ENCODE measurements around the gene HRH1. TPM values are rescaled to one million over a fixed set of nuclear protein-coding genes. Genes with fewer than 3 reads are reported as not detected.

HRH1 gene
- total RNA-seq, 6 experiments from 2014 or later: 0.14 to 0.66 (median 0.41) TPM; not detected in 2

DNA sequence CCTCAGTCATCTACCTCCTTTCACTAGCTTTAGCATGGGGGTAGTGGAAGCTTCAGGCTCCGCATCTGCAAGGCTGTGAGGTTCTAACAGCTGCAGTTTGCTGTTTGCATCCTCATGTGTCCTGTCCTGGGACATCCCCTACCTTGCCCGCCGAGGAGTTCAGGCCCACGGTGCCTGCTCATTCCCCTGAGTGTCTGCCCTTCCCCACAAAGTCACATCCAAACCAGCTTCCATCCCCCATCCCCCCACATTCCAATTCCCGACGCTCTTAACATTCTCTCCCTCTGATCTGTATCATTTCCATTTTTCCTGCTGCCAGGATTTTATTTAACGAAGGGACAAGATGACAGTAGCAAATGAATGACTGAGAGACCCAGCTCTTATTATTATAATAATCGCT, 43.8 kb downstream of the HRH1 start:
- no peak overlapping the region for H3K27ac ChIP-seq
- H3K36me3 ChIP-seq: no peaks in the 10 kb centered on the region
- no peak for TF ChIP-seq POLR2A (IDR thresholded peaks at IDR 0.05)
- TF ChIP-seq, protein P1, sequence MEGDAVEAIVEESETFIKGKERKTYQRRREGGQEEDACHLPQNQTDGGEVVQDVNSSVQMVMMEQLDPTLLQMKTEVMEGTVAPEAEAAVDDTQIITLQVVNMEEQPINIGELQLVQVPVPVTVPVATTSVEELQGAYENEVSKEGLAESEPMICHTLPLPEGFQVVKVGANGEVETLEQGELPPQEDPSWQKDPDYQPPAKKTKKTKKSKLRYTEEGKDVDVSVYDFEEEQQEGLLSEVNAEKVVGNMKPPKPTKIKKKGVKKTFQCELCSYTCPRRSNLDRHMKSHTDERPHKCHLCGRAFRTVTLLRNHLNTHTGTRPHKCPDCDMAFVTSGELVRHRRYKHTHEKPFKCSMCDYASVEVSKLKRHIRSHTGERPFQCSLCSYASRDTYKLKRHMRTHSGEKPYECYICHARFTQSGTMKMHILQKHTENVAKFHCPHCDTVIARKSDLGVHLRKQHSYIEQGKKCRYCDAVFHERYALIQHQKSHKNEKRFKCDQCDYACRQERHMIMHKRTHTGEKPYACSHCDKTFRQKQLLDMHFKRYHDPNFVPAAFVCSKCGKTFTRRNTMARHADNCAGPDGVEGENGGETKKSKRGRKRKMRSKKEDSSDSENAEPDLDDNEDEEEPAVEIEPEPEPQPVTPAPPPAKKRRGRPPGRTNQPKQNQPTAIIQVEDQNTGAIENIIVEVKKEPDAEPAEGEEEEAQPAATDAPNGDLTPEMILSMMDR (IDR thresholded peaks at IDR 0.05): no peak
- no peaks in the 10 kb centered on the region for H3K4me1 ChIP-seq
- H3K27me3 ChIP-seq: no peaks in the 10 kb centered on the region
- DNase-seq: no peak
- no peak for ATAC-seq
- H3K9me3 ChIP-seq: no peaks in the 10 kb centered on the region
- WGBS (ENCODE audit: insufficient coverage, low coverage, low lambda C conversion rate, missing lambda C conversion rate): 30% methylated on average over 7 of the region's 8 CpGs
- intact Hi-C loops (cut with DNase I): no loop called here
- no peak overlapping the region for H3K4me3 ChIP-seq

DNA sequence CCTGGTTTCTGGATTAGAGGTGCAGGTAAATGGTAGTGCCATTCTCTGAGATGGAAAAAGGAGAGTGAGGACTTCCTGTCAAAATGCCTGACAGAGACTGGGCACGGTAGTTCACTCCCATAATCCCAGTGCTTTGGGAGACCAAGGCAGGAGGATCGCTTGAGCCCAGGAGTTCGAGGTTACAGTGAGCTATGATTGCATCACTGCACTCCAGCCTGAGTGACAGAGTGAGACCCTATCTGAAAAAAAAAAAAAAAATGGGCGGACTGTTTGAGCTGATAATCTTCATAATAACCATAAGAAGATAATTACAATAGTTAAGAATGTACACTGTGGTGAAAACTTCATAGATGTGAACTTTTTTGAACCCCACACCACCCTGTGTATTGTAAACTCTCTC, 44.2 kb downstream of the HRH1 start:
- intact Hi-C loops (cut with DNase I): no loop called here
- WGBS (ENCODE audit: insufficient coverage, low coverage, low lambda C conversion rate, missing lambda C conversion rate): 42% methylated on average over 4 of the region's 4 CpGs
- no peak for ATAC-seq
- Histone ChIP-seq H3K27ac (no peak overlapping the region), H3K4me1 (no peaks in the 10 kb centered on the region), H3K4me3 (no peak overlapping the region), H3K27me3 (no peaks in the 10 kb centered on the region), H3K36me3 (no peaks in the 10 kb centered on the region), H3K9me3 (no peaks in the 10 kb centered on the region)
- TF ChIP-seq, protein P1 (IDR thresholded peaks at IDR 0.05): no peak
- no peak for TF ChIP-seq POLR2A (IDR thresholded peaks at IDR 0.05)
- DNase-seq: no peak

GRCh38 chr3:11199902-11200845, 45.9 kb downstream of the HRH1 start:
- no peaks in the 10 kb centered on the region for H3K4me1 ChIP-seq
- intact Hi-C loops (cut with DNase I): no loop called here
- DNase-seq: no peak
- no peak for ATAC-seq
- H3K9me3 ChIP-seq: no peaks in the 10 kb centered on the region
- no peaks in the 10 kb centered on the region for H3K27me3 ChIP-seq
- H3K36me3 ChIP-seq: no peaks in the 10 kb centered on the region
- TF ChIP-seq POLR2A (IDR thresholded peaks at IDR 0.05): no peak
- TF ChIP-seq, protein P1 (IDR thresholded peaks at IDR 0.05): no peak
- H3K4me3 ChIP-seq: no peak overlapping the region
- no peak overlapping the region for H3K27ac ChIP-seq
- 65% methylated on average over 5 of the region's 5 CpGs for WGBS (ENCODE audit: insufficient coverage, low coverage, low lambda C conversion rate, missing lambda C conversion rate)

DNA sequence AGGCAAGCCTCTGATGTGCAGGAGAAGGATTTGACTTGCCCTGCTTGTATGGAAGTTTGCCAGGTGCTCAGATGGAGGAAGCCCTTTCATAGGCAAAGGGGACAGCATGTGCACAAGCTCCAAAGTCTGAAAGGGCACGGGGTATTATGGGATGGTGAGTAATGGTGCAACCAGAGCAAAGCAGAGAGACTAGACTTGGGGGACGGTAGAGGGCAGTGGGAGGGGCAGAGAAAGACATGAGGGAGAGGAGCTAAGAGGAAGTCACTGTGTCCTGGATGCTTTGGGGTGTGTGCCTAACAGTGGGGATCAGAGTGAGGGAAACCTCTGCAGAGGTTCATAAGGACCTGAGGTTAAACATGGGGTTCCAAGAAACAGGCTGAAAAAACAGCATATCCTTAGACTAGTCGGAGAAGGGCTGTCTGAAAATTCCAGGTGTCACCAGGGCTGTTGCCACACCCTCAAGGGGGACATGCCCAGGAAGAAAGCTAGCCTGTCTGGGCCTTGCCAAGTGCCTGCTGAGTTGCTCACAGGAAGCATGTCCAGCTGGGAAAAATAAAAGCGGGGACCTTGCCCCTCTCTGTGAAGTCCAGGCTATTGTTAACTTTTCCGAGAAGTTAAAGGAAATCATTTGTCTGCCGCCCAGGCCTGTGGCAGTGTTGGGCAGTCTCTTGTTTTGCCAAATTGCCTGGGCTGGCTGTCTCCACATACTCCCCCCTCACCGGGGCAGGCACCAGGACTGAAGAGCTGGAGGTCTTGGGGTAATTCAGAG, 47.1 kb downstream of the HRH1 start:
- ATAC-seq (peak; percentile 17 to 44 (median 31)), DNase-seq (no peak)
- H3K27ac ChIP-seq: no peak overlapping the region

More for the DNA sequence above, 47.1 kb downstream of the HRH1 start:
- TF ChIP-seq, protein P1 (IDR thresholded peaks at IDR 0.05): no peak
- no peak for TF ChIP-seq POLR2A (IDR thresholded peaks at IDR 0.05)
- intact Hi-C loops (cut with DNase I): no loop called here
- no peaks in the 10 kb centered on the region for H3K9me3 ChIP-seq
- no peaks in the 10 kb centered on the region for H3K4me1 ChIP-seq
- no peaks in the 10 kb centered on the region for H3K36me3 ChIP-seq
- WGBS (ENCODE audit: insufficient coverage, low coverage, low lambda C conversion rate, missing lambda C conversion rate): 28% methylated on average over 5 of the region's 7 CpGs
- H3K27me3 ChIP-seq: no peaks in the 10 kb centered on the region
- H3K4me3 ChIP-seq: no peak overlapping the region
